Activated naive CD8-positive, alpha-beta T cell (primary cell): ENCODE data around the gene PCDH15.
"Not testable (repeated sequence)": the region's sequence is repeated elsewhere in the genome, so short reads cannot be mapped to it uniquely, and the experiment has no call there.

Experiments used
- H3K27ac Mint-ChIP-seq: one replicate; pipeline ENCODE4 v1.8.0; 2021; ENCODE audit warnings: mixed read lengths
- H3K27me3 Mint-ChIP-seq: one replicate; pipeline ENCODE4 v1.8.0; 2021; ENCODE audit warnings: mixed read lengths
- H3K36me3 Mint-ChIP-seq: one replicate; pipeline ENCODE4 v1.8.0; 2021; ENCODE audit warnings: mixed read lengths
- H3K4me1 Mint-ChIP-seq: one replicate; pipeline ENCODE4 v1.8.0; 2021; ENCODE audit warnings: low read depth, mixed read lengths
- H3K4me3 Mint-ChIP-seq: one replicate; pipeline ENCODE4 v1.8.0; 2021; ENCODE audit warnings: mild to moderate bottlenecking, mixed read lengths
- H3K9me3 Mint-ChIP-seq: one replicate; pipeline ENCODE4 v1.8.0; 2021; ENCODE audit warnings: low read depth, mixed read lengths

The PCDH15 gene

GRCh38 chr10:53924051-53924700, 876.9 kb downstream of the PCDH15 start:
- not testable (repeated sequence) for H3K27ac Mint-ChIP-seq, H3K4me3 Mint-ChIP-seq, H3K27me3 Mint-ChIP-seq, H3K4me1 Mint-ChIP-seq, H3K36me3 Mint-ChIP-seq
- H3K9me3 Mint-ChIP-seq = peaks cover 21% of the 10 kb centered on the region

- Mint-ChIP-seq H3K27ac (no peak overlapping the region), H3K4me1 (no peaks in the 10 kb centered on the region), H3K27me3 (no peaks in the 10 kb centered on the region), H3K4me3 (no peak overlapping the region), H3K9me3 (peaks cover 4% of the 10 kb centered on the region), H3K36me3 (no peaks in the 10 kb centered on the region)
Measured at GRCh38 chr10:53918755-53919154, 882.3 kb downstream of the PCDH15 start.

GRCh38 chr10:53909791-53910190, 891.2 kb downstream of the PCDH15 start:
- H3K36me3 Mint-ChIP-seq = no peaks in the 10 kb centered on the region
- no peak overlapping the region for H3K27ac Mint-ChIP-seq
- H3K4me1 Mint-ChIP-seq = no peaks in the 10 kb centered on the region
- H3K27me3 Mint-ChIP-seq = no peaks in the 10 kb centered on the region
- peaks cover 6% of the 10 kb centered on the region for H3K9me3 Mint-ChIP-seq
- H3K4me3 Mint-ChIP-seq = no peak overlapping the region

- Mint-ChIP-seq H3K27ac (no peak overlapping the region), H3K4me1 (no peaks in the 10 kb centered on the region), H3K36me3 (no peaks in the 10 kb centered on the region), H3K4me3 (no peak overlapping the region), H3K27me3 (no peaks in the 10 kb centered on the region), H3K9me3 (peaks cover 3% of the 10 kb centered on the region)
Measured at GRCh38 chr10:53904506-53905241, 896.4 kb downstream of the PCDH15 start.

- H3K4me3 Mint-ChIP-seq = no peak overlapping the region
- no peaks in the 10 kb centered on the region for H3K36me3 Mint-ChIP-seq
- peaks cover 3% of the 10 kb centered on the region for H3K9me3 Mint-ChIP-seq
- H3K27me3 Mint-ChIP-seq = no peaks in the 10 kb centered on the region
- H3K27ac Mint-ChIP-seq = no peak overlapping the region
- no peaks in the 10 kb centered on the region for H3K4me1 Mint-ChIP-seq
Measured at GRCh38 chr10:53903756-53904155, 897.3 kb downstream of the PCDH15 start.

- no peaks in the 10 kb centered on the region for H3K4me1 Mint-ChIP-seq
- H3K9me3 Mint-ChIP-seq = no peaks in the 10 kb centered on the region
- no peak overlapping the region for H3K27ac Mint-ChIP-seq
- H3K27me3 Mint-ChIP-seq = no peaks in the 10 kb centered on the region
- H3K4me3 Mint-ChIP-seq = no peak overlapping the region
- no peaks in the 10 kb centered on the region for H3K36me3 Mint-ChIP-seq
Measured at GRCh38 chr10:53899463-53900160, 901.4 kb downstream of the PCDH15 start.

GRCh38 chr10:53898532-53898931, 902.5 kb downstream of the PCDH15 start:
- Mint-ChIP-seq H3K9me3 (peaks cover 3% of the 10 kb centered on the region), H3K27me3 (no peaks in the 10 kb centered on the region), H3K4me3 (no peak overlapping the region), H3K27ac (no peak overlapping the region), H3K36me3 (no peaks in the 10 kb centered on the region), H3K4me1 (no peaks in the 10 kb centered on the region)

- Mint-ChIP-seq H3K4me1 (no peaks in the 10 kb centered on the region), H3K27ac (no peak overlapping the region), H3K4me3 (no peak overlapping the region), H3K27me3 (no peaks in the 10 kb centered on the region), H3K9me3 (peaks cover 8% of the 10 kb centered on the region), H3K36me3 (no peaks in the 10 kb centered on the region)
Measured at GRCh38 chr10:53894145-53894544, 906.9 kb downstream of the PCDH15 start.

GRCh38 chr10:53893061-53893460, 908.0 kb downstream of the PCDH15 start:
- Mint-ChIP-seq H3K9me3 (peaks cover 8% of the 10 kb centered on the region), H3K36me3 (no peaks in the 10 kb centered on the region), H3K27me3 (no peaks in the 10 kb centered on the region), H3K4me1 (no peaks in the 10 kb centered on the region), H3K4me3 (no peak overlapping the region), H3K27ac (no peak overlapping the region)

GRCh38 chr10:53886325-53887300, 914.4 kb downstream of the PCDH15 start:
- Mint-ChIP-seq H3K9me3 (peaks cover 5% of the 10 kb centered on the region), H3K27ac (no peak overlapping the region), H3K4me1 (no peaks in the 10 kb centered on the region), H3K27me3 (no peaks in the 10 kb centered on the region), H3K4me3 (no peak overlapping the region), H3K36me3 (no peaks in the 10 kb centered on the region)

GRCh38 chr10:53864846-53865245, 936.2 kb downstream of the PCDH15 start:
- Mint-ChIP-seq H3K4me3 (no peak overlapping the region), H3K9me3 (peaks cover 5% of the 10 kb centered on the region), H3K4me1 (no peaks in the 10 kb centered on the region), H3K27ac (no peak overlapping the region), H3K36me3 (no peaks in the 10 kb centered on the region), H3K27me3 (no peaks in the 10 kb centered on the region)

GRCh38 chr10:53852450-53853175, 948.4 kb downstream of the PCDH15 start:
- Mint-ChIP-seq H3K4me3 (no peak overlapping the region), H3K36me3 (no peaks in the 10 kb centered on the region), H3K27ac (no peak overlapping the region), H3K4me1 (no peaks in the 10 kb centered on the region), H3K27me3 (no peaks in the 10 kb centered on the region), H3K9me3 (no peaks in the 10 kb centered on the region)

- Mint-ChIP-seq H3K27ac (no peak overlapping the region), H3K36me3 (no peaks in the 10 kb centered on the region), H3K27me3 (no peaks in the 10 kb centered on the region), H3K4me1 (no peaks in the 10 kb centered on the region), H3K4me3 (no peak overlapping the region), H3K9me3 (no peaks in the 10 kb centered on the region)
Measured at GRCh38 chr10:53846809-53847208, 954.2 kb downstream of the PCDH15 start.

GRCh38 chr10:53843736-53844362, 957.2 kb downstream of the PCDH15 start:
- H3K27ac Mint-ChIP-seq = no peak overlapping the region

More at GRCh38 chr10:53843736-53844362, 957.2 kb downstream of the PCDH15 start:
- no peaks in the 10 kb centered on the region for H3K9me3 Mint-ChIP-seq
- no peaks in the 10 kb centered on the region for H3K4me1 Mint-ChIP-seq
- no peaks in the 10 kb centered on the region for H3K27me3 Mint-ChIP-seq
- no peaks in the 10 kb centered on the region for H3K36me3 Mint-ChIP-seq
- no peak overlapping the region for H3K4me3 Mint-ChIP-seq
